CD1c-positive myeloid dendritic cell (primary cell): ENCODE data around the gene BCHE.

Source experiments
- DNase-seq: peaks from one replicate; pipeline ENCODE4 v3.0.0-alpha.2; 2016; ENCODE audit errors: extremely low spot score

Gene BCHE

DNA sequence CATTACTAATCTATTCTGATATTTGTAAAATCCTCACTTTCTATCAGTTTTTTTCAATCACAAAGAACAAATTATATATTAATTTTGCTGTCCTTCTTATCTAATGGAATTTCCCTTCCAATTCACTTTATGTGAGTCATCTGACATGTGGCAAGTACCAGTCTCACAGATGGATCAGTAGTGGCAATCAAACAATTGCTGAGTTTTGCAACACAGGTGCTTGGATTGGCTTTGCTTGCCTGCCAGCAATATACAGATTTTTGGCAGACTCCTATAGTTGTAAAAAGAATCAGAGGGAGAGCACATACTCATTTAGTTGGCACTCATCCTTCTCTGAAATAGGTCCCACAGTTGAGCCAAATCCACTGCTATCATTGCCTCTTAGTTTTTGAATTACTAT lies 83.7 kb downstream of the BCHE start:
- no peak for DNase-seq

DNA sequence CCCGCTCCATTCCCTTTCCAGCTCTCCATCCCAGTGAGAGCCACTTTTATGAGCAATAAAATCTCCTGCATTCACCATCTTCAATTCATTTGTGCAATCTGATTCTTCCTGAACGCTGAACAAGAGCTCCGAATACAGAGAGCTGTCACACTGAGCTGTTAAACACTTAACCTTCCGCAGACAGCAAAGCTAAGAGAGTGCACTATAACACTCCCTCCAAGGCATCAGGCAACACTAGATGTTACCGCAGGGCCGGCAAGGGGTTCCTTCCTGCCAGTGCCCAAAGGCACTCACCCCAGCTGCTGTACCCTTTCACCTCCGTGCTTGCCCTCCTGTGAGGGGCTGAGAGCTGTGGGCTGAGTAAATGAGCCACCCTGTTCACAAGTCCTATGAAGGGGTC lies 85.6 kb downstream of the BCHE start:
- DNase-seq: no peak

- no peak for DNase-seq
Measured at GRCh38 chr3:165749821-165750220, 87.4 kb downstream of the BCHE start.

- DNase-seq: no peak
Measured at GRCh38 chr3:165749241-165749640, 88.0 kb downstream of the BCHE start.

DNA sequence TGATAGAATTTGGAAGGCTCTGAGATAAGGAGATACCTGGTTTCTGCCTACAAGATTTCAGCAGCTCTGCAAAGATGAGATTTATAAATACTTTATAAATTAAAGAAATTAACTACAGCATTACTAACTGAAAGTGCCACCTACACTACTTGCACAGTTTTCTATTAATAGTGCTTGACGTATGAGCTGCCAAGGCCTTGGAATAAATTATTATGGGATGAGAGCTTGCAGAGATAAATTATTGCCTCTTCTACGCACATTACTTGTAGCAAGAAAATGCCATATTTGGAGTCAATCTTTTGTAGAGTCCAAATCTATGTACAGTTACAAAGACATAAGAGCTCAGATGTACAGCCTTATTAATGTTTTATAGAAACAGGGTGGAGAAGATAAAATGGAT lies 89.1 kb downstream of the BCHE start:
- no peak for DNase-seq

- no peak for DNase-seq
Measured at GRCh38 chr3:165746874-165747273, 90.3 kb downstream of the BCHE start.

DNA sequence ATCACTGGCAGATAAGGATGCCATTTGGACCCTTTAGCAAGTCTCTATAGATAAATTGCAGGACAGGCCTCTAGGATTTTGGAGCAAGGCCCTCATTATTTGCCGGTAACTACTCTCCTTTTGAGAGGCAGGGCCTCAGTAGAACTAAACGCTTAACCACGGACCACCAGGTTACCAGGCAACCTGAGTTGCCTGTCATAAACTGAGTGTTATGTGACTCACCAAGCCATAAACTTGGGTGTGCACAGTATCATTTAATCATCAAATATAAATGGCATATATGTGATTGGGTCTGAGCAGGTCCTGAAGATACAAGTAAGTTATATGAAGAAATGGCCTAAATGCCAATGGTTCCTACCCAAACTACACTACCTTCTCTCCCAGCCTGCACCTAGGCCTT lies 93.2 kb downstream of the BCHE start:
- DNase-seq: no peak

GRCh38 chr3:165742351-165742750 lies 94.9 kb downstream of the BCHE start:
- no peak for DNase-seq

GRCh38 chr3:165729756-165730155 lies 107.5 kb downstream of the BCHE start:
- DNase-seq: no peak

DNA sequence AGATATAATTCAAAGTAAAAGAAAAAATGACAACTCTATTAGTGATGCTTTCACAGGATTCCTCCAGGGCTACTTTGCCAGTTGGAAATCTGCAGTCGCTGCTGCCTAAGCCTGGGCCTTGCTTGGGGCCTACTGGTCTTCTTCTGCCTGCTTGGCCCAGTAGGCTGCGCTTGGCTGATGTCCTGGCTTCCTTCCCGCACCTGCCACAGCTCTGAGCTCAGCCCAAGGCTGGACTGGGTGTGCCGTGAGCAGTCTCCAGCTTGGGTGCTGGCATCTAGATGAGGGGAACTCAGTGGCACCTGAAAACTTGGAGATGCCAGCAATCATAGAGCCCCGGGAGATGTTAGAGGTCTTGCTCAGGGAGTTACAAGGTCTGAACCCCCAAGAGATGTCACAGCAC lies 108.3 kb downstream of the BCHE start:
- DNase-seq: no peak

DNA sequence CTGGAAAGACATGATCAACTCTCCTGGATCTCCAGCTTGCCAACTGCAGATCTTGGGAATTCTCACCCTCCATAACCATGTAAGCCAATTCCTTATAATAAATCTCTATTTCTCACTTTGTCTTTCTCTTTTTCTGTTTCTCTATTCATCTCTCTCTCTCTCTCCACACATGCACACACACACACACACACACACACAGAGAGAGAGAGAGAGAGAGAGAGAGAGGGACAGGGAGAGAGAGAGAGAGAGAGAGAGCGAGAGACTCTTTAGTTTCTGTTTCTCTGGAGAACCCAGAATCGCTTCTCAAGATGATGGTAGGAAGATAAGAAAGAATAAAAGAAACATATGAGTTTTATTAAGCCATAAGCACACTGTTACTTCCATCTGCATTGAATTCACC lies 111.9 kb downstream of the BCHE start:
- DNase-seq: no peak
